HG03159 (cell line): ENCODE results near the gene STMN3.
"Not testable (repeated sequence)": the region's sequence is repeated elsewhere in the genome, so short reads cannot be mapped to it uniquely, and the experiment has no call there.

ENCODE experiments used
- ATAC-seq: cut with Tn5 transposase; IDR thresholded peaks from one replicate; pipeline ENCODE4 v1.9.1; 2021; ENCODE audit warnings: mild to moderate bottlenecking, moderate library complexity; ENCODE audit not compliant: unreplicated experiment

STMN3 gene

GRCh38 chr20:63657937-63658748 is 4.9 kb upstream of the STMN3 start, which contains the start of gene RTEL1:
Gene RTEL1 (plus strand): TSS chr20:63658312. CDS start chr20:63659403, 1,091 bp downstream.
- ATAC-seq = peak; percentile 78

DNA sequence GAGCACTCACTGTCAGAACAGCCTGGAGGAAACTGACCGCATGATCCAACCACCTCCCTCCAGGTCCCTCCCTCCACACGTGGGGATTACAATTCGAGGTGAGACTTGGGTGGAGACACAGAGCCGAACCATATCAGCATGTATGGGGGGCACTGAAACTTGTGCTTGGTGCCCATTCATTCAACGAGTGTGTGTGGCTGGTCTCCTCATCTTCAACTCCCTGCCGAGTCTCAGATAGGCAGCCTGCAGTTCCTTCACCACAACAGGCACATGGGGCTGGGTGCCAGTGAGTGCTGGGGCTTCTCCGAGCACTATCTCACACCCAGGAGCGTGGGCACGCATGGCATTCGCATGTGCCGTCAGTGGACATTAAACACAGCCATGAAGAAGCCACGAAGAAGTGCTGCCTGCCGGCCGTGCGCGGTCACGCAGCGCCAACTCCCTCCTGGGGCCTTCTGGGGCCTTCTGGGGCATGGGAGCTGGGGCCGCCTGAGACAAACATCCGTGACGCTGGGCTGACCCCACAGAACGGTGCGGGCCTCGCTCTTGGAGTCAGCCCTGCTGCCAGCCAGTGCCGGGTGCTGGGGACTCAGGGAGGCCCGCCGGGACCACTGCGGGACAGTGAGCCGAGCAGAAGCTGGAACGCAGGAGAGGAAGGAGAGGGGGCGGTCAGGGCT is 4.2 kb upstream of the STMN3 start:
- no peak for ATAC-seq

DNA sequence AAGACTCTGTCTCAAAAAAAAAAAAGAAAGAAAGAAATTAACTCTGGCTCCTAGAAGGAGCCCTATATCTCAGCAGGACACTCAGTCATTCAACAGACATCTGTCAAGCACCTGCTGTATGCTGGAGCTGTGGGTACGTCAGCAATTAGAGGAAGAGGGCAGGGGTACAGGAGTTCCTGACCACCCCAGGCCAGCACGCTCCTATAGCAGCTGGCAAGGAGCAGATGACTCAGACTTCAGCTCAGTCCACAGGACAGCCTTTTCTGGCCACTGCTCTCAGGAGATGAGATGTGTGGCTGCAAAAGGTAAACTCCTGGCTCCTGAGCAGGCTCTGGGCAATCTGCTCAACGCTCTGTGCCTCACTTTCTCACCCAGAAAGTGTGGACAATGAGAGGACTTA is 3.2 kb upstream of the STMN3 start:
- ATAC-seq = no peak

DNA sequence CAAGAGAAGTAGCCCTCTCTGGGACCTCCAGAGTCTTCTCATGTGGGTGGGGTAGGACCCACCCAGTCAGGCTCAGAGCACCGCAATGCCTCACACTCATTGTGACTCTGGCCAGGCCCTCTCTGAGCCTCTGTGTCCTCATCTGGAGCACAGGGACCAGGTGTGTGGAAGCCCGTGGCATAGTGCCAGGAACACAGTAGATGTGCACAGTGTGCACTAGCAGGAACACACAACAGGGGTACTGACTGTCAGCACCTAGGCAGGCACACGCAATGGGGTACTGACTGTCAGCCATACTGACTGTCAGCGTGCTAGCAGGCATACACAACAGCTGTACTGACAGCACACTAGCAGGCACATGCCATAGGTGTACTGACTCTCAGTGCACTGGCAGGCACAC is 2.0 kb upstream of the STMN3 start:
- ATAC-seq = no peak

GRCh38 chr20:63653974-63654668 is 897 bp upstream of the STMN3 start:
- no peak for ATAC-seq

DNA sequence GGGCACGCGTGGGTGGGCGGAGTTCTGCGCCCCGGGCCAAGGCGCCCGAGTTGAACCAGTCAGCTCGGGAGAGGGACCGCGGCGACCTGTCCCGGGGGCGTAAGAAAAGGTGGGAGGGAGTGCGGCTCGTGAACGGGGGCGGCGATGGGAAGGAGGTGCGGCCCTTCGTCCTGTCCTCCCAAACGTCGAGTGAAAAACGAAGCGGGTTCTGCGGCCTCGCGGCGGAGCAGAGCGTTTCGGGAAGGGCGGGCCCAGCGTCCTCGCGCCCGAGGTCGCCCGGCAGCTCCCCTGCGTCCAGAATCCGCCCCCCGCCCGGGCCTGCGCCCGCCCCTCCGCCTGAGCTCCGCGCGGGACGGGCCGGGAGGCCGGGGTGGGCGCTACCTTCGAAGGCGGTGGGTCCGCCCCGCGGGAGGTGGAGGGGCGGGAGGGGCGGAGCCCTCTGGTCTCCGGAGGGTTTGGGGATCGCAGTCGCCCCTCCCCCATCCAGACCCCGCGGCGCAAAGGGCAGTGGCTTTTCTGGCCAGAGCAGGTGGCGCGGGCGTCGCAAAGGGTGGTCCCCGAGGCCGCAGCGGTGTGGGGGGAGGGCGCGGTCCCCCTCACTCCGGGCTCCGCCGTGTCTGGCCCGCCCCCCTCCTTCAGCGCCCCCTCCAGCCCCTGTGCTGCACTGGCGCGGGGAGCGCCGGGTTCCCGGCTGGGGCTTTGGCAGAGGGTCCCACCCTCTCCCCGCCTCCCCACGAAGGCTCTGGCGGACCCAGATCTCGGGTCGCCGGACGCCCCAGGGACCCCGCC is 838 bp downstream of the STMN3 start:
- no peak for ATAC-seq

GRCh38 chr20:63651942-63652191 is 1.4 kb downstream of the STMN3 start:
- ATAC-seq = no peak

DNA sequence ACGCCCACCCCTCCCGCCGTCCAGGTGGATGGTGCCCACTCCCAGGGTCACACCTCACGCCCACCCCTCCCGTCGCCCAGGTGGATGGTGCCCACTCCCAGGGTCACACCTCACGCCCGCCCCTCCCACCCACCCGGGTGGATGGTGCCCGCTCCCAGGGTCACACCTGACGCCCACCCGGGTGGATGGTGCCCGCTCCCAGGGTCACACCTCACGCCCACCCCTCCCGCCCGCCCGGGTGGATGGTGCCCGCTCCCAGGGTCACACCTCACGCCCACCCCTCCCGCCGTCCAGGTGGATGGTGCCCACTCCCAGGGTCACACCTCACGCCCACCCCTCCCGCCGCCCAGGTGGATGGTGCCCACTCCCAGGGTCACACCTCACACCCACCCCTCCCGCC is 2.7 kb downstream of the STMN3 start:
- not testable (repeated sequence) for ATAC-seq

GRCh38 chr20:63648895-63649589 is 4.2 kb downstream of the STMN3 start:
- ATAC-seq = no peak

- ATAC-seq = no peak
These were observed 5.0 kb downstream of the STMN3 start for GRCh38 chr20:63648190-63648589.

DNA sequence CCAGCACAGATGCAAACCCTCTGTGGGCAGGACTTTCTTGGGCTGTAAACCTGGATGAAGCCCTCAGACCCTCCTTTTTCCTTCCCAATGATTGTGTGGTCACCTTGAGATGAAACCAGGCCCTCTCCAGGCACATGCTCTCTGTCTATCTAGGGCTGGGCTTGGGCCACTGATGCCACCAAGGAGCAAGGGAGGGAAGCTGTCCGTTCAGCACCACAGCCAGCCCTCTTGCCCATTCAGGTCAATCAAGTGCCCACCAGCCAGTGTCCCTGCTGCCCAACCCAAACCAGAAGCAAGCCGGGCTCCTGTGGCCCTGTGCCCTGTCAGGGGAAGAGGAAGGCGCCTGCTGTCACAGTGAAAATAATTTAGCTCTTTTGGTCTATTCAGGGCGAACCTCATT is 8.0 kb downstream of the STMN3 start:
- no peak for ATAC-seq

- ATAC-seq = no peak
These were observed 9.3 kb downstream of the STMN3 start for GRCh38 chr20:63643946-63644345.

DNA sequence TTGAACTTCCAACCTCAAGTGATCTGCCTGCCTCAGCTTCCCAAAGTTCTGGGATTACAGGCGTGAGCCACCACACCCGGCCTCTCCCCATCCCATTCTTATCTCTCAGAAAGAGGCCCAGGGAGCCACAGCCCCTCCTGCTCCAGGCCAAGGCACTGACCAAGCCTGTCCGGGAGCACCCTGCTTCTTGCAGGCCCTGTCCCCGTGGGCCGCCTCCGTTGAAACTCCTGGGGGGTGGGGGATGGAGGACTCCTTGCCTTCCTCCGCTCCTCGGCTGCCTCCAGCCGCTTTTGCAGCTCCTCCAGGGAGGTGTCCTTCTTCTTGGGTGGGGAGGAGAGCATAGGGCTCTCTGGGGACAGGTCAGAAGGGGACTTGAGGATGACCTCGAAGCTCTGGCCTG is 9.7 kb downstream of the STMN3 start:
- ATAC-seq = no peak

- ATAC-seq = no peak
These were observed 10.5 kb downstream of the STMN3 start for GRCh38 chr20:63642527-63643247.

GRCh38 chr20:63641792-63642523 is 11.3 kb downstream of the STMN3 start:
- ATAC-seq = peak; percentile 73

DNA sequence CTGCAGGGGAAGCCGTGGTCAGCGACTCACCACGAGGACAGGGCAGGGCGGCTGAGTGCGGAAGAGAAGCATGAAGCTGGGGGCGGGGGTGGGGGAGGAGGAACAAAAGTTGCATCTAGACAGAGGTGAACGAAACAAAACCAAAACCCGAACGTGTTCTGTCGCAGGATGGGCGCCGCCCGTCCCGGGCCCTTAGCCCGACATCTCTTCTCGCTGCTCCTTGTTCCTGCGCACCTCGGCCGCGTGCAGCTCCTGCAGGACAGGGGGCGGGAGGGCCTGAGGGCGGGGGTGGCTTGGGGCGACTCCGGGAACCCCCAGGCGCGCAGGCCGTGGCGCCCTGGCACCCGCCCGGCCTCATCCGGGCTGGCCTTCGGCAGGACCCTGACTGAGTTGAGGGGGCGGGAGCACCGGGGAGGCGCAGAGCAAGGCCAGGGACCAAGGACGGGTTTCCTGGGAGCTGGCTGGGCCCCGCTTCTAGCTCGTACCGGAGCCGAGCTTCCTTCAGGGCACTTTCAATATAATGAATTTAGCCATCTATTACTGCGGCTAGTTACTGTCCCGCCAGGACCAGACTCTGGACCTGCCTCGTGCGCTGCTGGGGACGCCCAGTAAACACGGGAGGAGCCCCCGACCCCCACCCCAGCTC is 12.0 kb downstream of the STMN3 start:
- peak; percentile 19 for ATAC-seq

GRCh38 chr20:63640686-63641085 is 12.5 kb downstream of the STMN3 start:
- not testable (repeated sequence) for ATAC-seq

GRCh38 chr20:63640086-63640485 is 13.1 kb downstream of the STMN3 start:
- no peak for ATAC-seq
